SKM-1 treated with dmso at 0.1 percent for 144 hours (cell line): ENCODE measurements around the gene INTS7.
"Not testable (repeated sequence)": the region's sequence is repeated elsewhere in the genome, so short reads cannot be mapped to it uniquely, and the experiment has no call there.

Experiments
- DNase-seq: peaks from one replicate; lab custom pipeline; 2025; ENCODE audit not compliant: unreplicated experiment; lab: John Stamatoyannopoulos, UW

Gene INTS7

DNA sequence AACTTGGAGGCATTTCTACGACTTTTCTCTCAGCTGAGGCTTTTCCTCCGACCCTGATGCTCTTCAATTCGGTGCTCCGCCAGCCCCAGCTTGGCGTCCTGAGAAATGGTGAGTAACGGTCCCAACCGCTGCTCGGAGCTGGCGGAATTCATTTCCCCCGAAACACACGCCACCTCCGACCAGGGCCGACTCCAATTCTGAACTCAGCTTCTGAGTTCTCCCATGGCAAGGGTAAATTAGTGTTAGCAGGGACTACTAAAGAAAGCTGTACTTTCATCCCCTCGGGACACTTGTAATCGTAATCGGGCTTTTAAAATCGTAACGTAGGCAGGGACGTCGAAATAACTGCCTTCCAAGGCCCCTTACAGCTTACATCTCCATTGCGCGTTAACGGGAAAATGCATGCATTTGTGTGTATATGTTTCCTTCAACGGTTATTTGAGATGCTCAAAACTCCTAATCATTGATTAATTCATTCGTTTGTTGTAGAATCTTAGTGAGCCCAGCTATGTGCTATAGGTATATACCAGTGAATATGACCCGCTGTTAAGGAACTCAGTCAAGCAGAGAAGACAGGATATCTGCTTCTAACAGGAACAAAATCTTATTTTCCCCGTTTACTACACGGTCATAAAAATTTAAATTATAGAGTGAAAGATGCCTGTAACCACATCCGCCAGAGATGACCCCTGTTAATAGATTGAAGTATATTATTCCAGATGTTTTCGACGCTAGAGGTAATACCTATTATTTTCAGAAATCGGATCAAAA, 663 bp upstream of the INTS7 start:
- no peak for DNase-seq

DNA sequence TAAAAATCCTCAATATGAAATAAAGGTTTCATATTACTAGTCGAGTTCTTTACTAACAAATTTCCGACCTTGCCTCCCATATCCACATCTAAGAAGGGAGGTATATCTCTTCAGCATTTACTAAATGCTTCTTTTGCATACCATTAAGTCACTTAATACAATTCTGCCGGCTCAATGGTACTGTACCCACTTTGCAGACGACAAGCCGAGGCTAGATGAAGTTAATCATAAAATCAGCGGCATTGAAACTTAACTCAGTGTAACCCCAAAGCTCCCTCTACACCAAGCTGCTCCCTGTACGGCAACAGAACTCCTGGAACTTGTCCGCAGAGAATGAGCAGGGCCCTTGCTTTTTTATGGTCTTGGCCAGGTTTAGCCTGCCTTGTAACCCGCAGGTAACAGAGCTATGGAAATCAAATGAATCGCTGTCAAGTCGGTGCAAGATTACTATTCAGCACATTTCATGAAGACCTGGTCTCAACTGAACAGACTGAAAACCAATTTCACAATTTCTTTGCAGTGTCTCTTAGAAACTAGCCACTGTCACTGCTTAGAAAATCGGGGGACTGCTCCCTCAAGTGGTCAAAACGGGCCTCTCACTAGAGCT, 738 bp downstream of the INTS7 start:
- DNase-seq = no peak

DNA sequence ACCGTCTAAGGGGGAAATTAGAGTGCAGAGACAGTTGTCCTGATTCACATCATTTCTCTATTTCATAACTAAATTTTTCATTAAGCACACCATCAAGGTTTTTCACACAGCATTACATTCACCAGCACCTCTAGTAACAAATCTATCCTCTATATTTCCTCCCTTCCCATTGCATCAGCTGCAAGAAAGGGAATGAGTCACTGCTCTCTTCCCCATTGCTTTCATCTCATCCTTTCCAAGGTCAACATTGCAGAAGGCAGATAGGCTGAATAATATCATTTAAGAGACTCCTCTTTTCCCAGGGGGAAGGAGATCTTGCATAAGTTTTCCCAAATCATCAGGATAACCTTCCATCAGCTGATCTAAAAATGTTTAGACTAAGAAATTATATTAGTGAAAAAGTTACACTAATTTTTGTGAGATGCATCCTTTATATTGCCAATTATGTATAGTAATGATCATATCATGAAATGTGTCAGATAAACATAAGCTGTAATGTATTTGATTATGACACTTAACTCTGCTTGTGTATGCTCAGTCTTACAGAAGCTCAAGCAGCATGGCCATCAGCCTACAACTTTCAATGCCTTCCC, 4.3 kb downstream of the INTS7 start:
- no peak for DNase-seq

DNA sequence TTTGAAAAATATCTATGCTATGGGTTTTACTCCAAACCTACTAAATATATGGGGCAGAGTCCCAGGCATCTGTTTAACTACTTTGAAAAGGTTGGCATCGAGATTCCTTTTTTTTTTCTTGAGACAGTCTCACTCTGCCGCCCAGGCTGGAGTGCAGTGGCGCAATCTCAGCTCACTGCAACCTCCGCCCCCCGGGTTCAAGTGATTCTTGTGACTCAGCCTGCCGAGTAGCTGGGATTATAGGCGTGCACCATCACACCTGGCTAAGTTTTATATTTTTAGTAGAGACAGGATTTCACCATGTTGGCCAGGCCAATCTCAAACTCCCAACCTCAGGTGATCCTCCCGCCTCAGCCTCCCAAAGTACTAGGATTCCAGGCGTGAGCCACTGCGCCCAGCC, 7.6 kb downstream of the INTS7 start:
- DNase-seq = not testable (repeated sequence)

DNA sequence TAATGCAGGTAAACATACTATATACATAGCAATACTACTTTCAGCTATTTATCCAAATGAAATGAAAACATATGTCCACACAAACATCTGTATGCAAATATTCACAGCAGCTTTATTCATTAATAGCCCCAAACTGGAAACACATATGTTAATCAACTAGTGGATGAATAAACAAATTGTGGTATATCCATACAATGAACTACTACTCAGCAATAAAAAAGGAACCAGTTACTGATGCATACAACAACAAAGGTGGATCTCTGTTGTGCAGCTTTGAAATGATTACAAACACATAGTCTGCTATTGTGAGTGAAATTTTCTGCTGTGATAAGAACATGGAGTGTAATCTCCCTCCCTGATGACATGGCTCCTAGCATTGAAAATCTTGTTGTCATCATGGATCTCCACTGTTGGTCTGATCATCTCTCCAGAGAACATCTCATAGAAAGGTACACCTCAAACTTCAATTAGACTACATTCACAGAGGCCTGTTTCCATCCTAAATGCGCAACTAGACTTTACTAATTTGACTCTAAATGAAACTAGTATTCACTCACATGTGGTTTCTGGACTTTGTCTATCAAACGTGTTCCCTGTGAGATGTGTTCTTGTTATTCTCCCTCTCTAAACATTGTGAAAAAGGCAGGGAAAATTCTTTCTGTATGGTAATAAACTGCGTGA, 10.7 kb downstream of the INTS7 start:
- DNase-seq = no peak

DNA sequence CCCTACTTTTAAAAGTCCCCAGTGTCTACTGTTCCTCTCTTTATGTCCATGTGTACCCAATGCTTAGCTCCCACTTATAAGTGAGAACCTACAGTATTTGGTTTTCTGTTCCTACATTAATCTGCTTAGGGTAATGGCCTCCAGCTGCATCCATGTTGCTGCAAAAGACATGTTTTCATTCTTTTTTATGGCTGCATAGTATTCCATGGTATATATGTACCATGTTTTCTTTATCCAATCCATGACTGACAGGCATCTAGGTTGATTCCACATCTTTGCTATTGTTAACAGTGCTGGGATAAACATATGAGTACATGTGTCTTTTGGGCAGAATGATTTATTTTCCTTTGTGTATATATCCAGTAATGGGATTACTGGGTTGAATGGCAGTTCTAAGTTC, 12.4 kb downstream of the INTS7 start:
- DNase-seq = not testable (repeated sequence)

DNA sequence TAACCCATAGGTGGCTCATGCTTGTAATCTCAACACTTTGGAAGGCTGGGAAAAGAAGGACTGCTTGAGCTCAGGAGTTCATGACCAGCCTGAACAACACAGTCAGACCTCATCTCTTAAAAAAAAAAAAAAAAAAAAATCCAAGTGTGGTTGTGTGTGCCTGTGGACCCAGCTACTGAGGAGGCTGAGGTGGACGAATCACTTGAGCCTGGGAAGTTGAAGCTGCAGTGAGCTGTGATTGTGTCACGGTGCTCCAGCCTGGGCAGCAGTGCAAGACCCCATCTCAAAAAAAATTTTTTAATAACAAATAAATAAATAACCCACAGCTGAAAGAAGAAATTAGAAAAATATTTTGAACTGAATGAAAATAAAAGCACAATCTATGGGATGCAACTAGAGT, 13.8 kb downstream of the INTS7 start:
- DNase-seq = no peak

DNA sequence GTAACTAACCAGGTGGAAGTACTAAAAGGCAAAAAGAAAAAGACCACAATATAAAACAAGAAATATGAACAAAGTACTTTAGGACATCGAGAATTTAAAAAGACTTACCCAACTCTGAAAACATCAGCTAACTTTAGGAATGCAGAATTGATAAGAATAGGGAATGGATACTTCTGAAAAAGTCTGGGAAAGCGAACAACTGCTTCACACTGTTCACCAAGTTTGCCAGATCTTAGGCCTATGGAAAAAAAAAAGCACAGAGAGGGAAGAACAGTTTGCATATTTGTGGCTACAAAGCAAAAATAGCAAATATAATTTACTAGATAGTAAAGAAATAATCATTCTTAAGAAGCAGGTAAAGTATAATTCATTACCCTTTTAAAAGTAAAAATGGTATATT, 14.4 kb downstream of the INTS7 start:
- no peak for DNase-seq

DNA sequence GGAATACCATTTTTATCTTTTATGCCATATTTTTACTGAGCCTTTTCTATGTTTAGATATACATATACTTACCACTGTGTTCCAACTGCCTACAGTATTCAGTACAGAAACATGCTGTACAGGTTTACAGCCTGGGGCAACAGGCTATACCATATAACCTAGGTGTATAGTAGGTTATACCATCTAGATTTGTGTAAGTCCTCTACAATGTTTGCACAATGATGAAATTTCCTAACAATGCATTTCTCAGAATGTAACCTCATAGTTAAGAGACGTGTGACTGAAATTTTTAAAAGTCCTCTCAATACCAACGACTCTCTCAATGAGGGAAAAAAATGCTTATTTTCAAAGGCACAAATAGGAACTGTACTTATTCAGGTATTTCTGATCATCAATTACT, 21.7 kb downstream of the INTS7 start:
- no peak for DNase-seq

DNA sequence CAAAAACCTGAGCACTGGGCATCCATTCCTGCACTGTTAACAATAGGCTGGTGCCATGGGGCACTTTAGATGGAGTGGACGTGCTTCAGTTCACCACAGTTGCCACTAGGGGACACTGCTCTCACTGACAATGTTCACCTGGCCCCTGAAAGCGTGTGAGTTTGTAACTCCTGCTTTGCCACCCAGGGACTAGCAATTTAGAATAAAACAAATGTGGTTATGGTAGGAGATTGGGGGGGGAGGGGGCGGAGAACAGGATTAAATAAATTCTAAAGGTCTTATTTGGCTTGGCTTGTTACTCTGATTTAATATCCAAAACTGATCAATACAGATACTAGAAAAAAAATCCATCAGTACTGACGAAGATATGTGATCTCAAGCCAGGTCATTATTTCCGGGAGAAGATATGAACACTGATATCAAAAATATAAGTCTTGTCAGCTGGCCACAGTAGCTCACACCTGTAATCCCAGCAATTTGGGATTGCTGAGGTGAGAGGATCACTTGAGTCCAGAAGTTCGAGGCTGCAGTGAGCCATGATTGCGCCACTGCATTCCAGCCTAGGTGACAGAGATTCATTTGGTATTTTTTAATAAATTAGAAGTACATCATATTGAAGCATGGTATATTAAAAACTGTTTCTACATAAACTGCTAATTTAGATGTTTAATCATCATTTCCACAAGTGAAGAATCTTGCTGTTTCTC, 23.2 kb downstream of the INTS7 start:
- peak; percentile 64 for DNase-seq

DNA sequence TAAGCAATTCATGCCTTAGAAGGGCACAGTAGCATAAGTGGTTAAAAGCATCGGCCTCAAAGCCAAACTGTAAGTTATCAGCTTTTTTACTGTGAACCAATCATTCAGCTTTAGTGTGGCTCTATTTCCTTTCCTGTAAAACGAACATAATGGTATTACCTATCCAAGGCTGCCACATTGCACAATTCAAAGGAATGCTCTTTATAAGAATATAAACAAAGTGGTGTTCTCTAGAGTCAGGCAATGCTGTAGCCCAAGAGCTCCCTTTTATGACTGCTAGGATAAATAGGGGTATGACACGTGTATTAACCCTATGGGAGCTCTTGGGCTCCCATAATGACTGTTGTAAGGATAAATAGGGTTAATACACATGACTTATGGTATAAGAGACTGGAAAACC, 25.4 kb downstream of the INTS7 start:
- DNase-seq = no peak

DNA sequence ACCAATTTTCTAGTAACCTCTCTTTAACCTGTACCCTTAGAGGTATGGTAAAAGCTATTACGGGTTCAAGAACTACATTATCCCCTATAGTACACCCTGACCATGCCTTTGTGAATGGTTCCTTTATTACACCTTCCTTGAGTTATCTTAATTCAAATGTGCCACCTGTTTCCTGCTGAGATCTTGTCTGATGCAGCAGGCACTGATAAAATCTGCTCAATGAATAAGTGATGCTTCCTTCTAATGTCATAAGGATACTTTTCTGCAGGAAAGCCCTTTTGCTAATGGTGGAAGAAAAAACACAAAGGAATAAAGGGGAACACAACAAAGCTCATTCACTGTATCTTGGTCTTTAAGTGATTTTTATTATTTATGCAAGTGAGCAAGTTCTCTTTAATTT, 25.8 kb downstream of the INTS7 start:
- no peak for DNase-seq

DNA sequence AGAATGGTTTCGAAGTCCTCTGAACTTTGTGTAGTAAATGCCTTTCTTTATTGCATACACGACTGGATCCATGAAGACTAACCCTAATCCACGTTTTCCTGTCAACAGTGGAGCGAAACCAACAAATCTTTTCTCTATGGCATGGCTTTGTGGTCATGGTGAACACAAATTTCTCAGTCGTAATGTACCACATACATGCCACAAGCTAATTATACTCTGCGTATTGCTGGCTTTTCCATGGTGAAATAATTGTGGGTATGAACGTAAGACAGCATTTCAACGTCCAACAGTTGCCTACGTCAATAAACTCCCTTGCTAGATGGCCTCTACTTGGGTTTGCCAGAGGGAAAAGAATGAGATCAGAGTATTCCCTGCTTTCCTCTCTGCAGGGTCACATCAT, 27.5 kb downstream of the INTS7 start:
- DNase-seq = no peak

DNA sequence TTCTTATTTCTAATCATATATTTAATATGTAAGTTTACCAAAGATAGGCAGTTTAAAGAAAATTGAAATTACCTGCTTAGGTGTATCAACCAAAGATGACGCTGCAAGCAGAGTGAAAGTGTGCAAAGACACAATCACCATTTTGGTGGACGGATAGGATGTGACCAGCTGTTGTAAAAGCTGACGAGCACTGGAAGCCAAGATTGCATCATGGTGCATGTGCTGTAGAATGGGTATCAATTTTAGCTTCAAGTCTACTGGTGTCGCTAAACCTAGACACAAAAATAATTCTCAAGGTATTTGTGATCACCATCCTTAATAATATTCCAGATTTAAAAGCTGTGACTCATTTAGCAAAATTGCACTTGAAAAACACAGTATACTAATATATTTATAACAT, 28.2 kb downstream of the INTS7 start:
- no peak for DNase-seq

DNA sequence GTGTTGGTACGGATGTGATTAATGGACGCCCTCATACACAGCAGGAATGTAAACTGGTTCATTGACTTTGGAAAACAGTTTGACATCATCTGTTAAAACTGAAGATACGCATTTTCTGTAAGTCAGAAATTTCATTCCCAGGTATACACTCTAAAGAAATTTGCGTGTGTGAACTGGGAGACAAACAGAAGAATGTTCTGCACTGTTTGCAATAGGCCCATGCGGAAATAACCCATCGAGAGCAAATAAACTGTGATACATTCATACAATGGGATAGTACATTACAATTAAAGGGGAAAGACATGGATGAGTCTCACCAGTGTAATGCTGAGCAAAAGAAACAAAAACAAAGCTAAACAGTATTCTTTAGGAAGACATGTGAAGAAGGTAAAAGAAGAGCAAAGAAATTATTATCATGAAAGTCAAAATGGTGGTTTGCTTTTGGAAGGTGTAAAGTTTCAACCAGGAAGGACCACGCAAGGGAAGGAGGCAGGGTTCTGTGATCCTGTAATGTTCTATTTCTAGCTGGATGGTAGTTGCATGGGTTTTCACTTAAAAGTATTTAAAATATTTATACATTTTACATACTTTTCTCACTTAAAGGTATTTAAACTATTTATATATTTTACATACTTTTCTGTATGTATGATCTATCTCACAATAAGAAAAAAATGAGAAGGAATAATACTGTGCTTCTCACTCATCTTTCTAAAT, 30.3 kb downstream of the INTS7 start:
- DNase-seq = no peak

DNA sequence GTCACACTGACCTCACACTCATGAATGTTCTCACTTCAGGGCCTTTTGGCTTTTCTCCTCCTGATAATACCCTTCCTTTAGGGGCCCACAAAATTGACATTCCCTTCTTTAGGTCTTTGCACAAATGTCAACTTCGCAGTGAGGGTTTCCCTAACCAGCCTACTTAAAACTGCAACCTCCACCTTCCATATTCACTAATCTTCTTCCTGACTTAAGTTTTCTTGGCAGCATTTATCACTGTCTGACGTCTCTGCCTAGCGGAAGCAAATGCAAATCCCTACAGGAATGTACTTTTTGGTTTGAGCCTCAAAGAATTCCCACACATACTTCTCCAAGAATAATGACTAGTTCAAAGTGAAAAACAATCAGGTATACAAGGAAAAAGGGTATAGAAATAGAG, 32.8 kb downstream of the INTS7 start:
- no peak for DNase-seq

DNA sequence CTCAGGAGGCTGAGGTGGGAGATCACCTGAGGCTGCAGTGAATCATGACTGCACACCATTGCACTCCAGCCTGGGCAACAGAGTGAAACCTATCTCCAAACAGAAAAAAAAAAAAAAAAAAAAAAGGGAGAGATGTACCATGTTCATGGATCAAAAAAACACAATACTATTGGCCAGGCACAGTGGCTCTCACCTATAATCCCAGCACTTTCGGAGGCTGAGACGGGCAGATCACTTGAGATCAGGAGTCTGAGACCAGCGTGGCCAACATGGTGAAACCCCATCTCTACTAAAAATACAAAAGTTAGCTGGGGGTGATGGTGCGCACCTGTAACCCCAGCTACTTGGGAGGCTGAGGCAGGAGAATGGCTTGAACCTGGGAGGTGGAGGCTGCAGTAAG, 37.9 kb downstream of the INTS7 start:
- not testable (repeated sequence) for DNase-seq

DNA sequence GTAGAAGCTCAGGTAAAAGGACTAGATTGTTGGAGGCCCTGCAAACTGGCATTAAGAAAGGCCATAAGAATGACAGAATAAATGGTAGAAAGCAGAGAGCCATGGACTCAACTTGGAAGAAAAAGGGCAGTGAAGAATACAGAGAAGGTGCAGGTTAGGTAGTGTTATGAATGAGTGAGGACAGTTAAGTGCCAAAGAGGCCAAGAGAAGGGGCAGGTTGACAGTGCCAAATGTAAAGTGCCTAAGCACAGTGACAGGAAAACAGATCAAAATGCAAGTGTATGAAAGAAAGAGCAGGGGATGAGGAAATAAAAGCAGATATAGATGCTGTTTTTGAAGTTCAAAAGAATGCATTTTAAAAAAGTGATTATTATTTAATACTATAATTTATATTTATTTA, 43.7 kb downstream of the INTS7 start:
- DNase-seq = no peak

DNA sequence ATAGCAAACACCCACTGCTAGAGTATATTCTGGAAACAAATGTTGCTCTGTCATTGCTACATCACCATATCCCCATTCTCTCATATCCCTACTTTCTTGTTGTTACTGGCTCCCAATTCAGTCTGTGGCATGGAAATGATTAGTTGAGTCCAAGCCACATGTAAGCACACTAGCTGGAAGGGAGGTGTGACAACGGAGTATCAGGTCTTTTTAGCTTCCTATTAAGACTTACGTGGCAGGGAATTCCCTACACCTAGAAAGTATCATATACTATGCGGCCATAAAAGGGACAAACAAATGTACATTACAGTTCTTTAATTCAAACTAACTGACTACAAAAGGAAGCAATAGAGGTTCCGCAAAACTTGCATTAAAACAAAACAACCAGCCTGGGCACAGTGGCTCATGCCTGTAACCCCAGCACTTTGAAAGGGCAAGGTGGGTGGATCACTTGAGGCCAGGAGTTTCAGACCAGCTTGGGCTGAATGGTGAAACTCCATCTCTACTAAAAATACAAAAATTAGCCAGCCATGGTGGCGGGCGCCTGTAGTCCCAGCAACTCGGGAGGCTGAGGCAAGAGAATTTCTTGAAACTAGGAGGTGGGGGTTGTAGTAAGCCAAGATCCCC, 48.6 kb downstream of the INTS7 start:
- DNase-seq = no peak

DNA sequence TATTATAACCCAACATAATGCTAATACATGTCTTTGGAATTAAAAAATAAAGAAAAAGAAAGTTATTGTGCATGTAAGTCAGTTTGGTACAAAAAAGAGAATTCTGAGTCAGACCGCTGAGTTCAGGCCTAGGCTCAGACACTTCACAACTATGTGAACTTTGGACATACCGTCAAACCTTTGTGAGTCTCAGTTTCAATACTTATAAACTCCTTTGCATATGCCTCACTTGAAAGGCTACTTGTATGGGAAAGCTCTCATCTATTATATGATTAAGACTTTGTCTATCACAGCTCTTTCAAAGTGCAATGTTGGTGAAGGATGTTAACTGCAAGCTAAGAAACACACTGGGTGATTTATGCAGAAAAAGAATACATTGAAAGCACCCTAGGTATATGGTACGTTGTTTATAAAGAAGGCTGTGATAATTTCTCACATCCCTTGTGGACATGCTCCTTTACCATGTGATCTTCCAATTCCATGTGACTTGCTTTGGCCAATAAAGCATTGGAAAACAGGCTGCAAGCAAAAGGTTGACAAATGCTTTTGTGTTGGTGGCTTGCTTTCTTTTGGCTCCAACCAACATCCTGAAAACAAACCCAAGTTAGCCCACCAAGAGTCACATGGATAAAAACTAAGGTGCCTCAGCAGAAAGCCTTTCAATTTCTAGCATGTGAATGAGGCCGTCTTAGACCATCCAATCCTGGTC, 49.6 kb downstream of the INTS7 start:
- no peak for DNase-seq
